Glomerular endothelial cell (primary cell): ENCODE results near the gene CEP89. TPM values are rescaled to one million over a fixed set of nuclear protein-coding genes. Genes with fewer than 3 reads are reported as not detected.
"Not testable (repeated sequence)": the region's sequence is repeated elsewhere in the genome, so short reads cannot be mapped to it uniquely, and the experiment has no call there.

Experiments used
- DNase-seq: peaks from one replicate; pipeline ENCODE4 v3.0.0-alpha.2; 2011; ENCODE audit warnings: low read depth, low spot score; ENCODE audit errors: extremely low read depth
- total RNA-seq: library from RNA; depleted of rRNA; stranded (reverse); fragments of >200 nt; gene quantifications from 2 replicates; pipeline ENCODE4 v1.2.3, GENCODE V29; 2015

Gene CEP89
- total RNA-seq, 1 donor from 2014 or later = 25.8 TPM

GRCh38 chr19:32969549-32969948 is 2.2 kb downstream of the CEP89 start:
- no peak for DNase-seq

GRCh38 chr19:32966750-32967149 is 5.0 kb downstream of the CEP89 start:
- no peak for DNase-seq

DNA sequence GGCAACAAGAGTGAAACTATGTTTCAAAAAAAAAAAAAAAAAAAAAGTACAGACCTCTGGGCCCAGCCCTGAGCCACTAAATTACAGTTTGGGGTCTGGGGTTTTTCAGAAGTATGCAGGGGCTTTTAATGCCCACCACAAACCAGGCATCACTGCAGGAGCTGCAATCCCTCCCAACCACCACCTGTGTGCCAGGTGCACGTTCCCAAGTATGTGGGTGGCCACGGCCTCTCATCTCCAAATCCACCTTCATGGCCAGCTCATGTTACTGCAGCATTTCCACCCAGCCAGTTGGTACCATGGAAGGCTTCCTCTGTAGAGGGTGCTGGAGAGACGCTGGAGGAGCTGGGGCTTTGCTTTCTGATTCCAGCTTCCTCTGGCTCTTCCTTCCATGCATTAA is 26.5 kb downstream of the CEP89 start:
- no peak for DNase-seq

- DNase-seq = not testable (repeated sequence)
These were observed 30.5 kb downstream of the CEP89 start for GRCh38 chr19:32941273-32941672.

DNA sequence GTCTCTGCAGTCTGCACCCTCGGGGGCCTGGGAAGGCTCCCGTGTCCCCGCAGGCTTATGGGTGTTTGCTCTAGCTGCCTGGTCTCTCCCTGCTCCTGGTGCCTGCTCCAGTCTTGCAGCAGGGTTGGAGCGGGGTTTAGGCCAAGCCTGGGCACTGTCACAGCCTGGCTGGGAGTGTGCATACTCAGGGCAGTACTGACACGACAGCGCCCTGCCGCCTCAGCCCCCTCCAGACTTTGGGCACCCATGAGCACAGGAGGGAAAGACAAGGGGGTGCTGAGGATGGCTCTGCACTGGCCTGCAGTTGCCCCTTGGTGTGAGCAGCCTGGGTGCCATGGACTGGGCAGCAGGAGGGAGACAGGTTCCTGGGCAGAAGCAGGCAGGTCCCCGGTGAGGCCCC is 35.7 kb downstream of the CEP89 start:
- no peak for DNase-seq

- DNase-seq = no peak
These were observed 36.1 kb downstream of the CEP89 start for GRCh38 chr19:32935629-32936028.

- DNase-seq = no peak
These were observed 38.2 kb downstream of the CEP89 start for GRCh38 chr19:32933571-32933970.

DNA sequence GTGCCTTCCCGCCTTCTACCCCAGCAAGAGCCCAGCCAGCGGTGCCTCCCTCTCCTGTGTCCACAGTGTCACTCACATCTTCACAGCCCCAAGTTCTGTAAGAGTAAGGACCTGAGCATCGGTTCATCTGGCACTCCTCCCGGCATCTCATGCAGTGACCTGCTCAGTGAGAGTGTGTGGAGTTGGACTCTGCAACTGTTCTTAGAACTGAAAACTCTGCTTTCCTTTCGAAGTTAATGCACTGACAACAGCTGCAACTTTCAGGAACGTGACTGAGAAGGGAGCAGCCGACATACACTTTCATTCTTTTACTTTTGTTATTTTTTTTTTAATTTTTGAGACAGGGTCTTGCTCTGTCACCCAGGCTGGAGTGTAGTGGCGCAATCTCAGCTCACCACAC is 41.2 kb downstream of the CEP89 start:
- no peak for DNase-seq

DNA sequence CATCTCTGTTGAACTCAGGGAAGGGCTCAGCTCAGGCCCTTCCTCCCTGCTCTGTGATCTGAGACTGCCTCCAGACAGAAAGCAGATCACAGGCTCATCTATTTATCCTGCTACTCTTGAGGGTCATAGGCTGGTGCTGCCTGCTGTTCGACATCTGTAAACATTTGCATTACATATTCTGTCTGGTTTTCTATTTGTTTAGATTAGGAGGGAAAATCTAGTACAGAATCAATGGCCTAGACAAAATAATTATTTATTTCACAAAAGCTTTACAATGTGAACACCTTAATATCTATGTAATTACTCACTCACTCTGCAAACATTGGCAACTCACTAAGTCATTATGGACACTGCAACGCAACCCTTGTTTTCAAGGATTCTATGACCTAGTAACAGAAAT is 43.0 kb downstream of the CEP89 start:
- DNase-seq = no peak

DNA sequence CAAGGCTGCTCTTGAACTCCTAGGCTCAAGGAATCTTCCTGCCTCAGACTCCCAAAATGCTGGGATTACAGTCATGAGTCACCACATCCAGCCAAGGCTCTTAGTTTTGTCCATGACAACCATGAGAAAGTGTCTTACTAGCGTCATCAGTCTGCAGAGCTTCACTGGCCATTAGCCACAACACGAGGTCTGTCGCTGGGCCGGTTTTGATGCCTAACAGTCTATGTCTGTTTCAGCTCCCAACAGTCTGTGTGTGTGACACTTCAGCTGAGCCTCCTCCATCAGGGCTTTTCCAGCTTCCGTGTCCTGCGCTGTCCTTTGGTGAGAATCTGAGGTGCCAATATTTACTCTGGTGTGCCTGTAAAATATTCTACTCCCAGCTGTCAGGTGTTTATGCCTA is 47.6 kb downstream of the CEP89 start:
- DNase-seq = no peak

DNA sequence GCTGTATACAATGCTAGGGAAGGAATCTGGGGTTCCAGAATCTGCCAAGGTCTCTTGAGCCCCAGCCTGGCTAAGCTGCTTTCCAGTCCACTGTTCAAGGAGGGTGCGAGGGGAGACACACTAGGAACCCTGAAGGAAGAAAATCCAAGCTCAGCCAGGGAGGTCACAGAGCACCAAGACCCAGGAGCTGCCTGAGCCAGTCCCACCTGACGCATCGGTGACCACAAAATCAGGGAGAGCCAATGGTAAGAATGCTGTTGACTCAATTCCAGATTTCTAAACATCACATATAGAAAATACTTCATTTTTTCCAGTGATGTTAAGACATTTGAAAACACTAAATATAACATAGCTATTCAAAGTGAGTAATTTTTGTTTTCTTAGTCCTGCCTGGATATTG is 50.1 kb downstream of the CEP89 start:
- DNase-seq = no peak

DNA sequence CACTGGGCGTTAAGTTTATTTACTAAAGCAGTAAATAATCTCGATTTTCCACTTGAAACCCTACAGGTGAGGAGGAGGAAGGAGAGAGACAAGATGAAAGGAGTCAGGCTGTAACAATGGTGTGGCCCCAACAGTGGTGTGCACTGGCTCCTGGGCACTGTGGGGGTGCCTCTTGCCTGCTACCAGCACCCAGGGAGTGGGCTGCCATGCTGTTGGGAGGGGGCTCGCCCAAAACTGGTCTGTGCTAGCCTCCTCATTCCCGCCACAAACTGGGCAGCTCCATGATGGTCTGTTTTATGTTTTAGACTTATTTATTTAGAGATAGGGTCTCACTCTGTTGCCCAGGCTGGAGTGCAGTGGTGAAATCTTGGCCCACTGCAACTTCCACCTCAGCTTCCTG is 52.4 kb downstream of the CEP89 start:
- no peak for DNase-seq

GRCh38 chr19:32917616-32917996 is 54.2 kb downstream of the CEP89 start:
- DNase-seq = no peak

DNA sequence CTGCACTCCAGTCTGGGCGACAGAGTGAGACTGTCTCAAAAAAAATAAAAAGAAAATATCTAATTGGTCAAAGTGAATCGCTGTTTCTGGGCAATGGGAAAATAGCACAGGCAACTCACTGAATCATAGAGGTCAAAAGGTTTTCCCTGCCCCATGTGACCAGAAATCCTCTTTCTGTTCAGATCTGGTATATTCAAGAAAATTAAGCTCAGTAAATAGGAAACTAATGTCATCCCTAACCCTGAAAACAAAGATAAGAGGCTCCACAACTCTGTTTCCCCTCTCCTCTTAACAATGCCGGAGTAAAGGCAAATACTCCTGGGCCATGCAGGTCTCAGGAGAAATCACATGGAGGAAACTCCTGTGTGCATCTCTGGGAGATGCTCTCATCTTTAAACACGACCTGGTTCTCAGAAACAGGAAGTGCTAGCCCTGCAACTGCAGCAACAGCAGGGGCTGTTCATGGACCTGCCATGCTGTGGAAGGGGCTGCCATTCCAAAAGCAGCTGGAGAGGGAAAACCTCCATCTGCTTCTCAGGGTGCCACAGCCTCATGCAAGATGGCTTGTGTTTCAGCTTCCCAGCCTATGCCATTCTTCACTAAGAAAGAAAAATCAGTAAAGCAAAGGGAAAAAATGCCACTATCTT is 54.7 kb downstream of the CEP89 start:
- DNase-seq = peak; percentile 12

- no peak for DNase-seq
These were observed 56.7 kb downstream of the CEP89 start for GRCh38 chr19:32914879-32915660.

- no peak for DNase-seq
These were observed 60.3 kb downstream of the CEP89 start for GRCh38 chr19:32911467-32911866.

DNA sequence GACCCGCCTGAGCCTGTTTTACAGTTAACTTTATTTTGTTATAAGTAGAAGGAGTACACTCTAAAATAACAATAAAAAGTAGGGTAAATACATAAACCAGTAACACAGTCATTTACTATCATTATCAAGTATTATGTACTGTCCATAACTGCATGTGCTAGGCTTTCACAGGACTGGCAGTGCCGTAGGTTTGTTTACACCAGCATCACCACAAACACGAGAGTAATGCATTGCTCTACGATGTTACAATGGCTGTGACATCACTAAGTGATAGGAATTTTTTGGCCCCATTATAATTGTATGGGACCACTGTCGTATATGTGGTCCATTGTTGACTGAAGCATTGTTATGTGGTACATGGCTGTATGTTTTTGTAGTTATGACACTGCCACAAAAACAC is 60.9 kb downstream of the CEP89 start:
- DNase-seq = no peak

- DNase-seq = no peak
These were observed 61.7 kb downstream of the CEP89 start for GRCh38 chr19:32910094-32910493.

GRCh38 chr19:32909257-32909656 is 62.5 kb downstream of the CEP89 start:
- no peak for DNase-seq

DNA sequence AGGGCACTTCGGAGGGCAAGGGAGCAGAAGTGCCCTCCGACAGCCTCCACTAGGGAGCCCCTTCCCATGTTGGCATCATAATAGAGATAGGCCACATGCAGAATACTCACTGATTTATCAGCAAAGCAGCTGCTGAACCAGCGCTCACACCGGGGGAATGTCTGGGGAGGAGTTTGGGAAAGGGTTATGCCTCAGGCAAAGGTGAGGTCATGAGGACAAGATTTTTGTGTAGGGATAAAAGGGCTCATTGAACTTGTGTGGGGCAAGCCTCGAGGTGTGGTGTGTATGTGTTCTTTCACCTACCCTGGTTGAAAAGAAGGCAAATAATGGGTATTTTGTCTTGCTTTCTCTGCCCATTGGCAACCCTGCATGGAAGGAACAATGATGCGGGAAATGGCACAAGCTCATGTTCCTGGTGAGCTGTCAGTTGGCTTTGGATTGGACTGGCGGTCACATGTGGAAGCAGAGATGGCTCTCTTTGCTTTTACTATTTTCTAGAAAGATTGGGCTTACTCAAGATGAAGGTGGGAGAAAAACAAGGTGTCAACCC is 63.0 kb downstream of the CEP89 start:
- DNase-seq = no peak

DNA sequence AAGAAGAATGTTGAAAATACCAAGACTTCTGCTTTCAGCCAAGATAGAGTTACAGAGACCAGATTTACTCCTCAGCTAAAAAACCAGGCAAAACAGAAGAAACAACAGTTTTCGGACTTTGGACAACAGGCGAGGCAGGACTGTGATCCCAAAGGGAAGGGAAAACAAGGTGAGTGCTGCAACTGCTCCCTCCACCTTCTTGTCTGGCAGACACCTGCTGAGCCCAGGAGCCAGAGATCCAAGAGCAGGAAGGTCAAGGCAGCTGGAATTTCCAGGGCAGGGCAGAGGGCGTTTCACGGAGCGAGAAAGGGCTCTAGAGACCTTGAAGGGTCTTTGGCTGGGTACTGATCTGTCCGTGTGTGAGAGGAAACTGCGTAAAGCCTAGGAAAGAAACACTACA is 69.3 kb downstream of the CEP89 start:
- DNase-seq = no peak

- DNase-seq = no peak
These were observed 70.1 kb downstream of the CEP89 start for GRCh38 chr19:32901504-32902161.
